Measurements from ENCODE around the gene HJURP. TPM values are rescaled to one million over a fixed set of nuclear protein-coding genes. Genes with fewer than 3 reads are reported as not detected.

Gene HJURP
- total and polyA plus RNA-seq, 4 donors = 0.84 to 4.1 (median 2.0) TPM

GRCh38 chr2:233811087-233811486, 43.2 kb downstream of the HJURP start:
- Histone ChIP-seq H3K36me3 (ENCODE audit: control insufficient read depth in 4 of 4, insufficient read depth in 4 of 4, low read length in 4 of 4) (no peaks in the 10 kb centered on the region), H3K9me3 (ENCODE audit: control insufficient read depth in 4 of 4, insufficient read depth in 3 of 4, low read length in 3 of 4) (peaks cover 0 to 2% (median 0%) of the 10 kb centered on the region in 4 donors), H3K27me3 (ENCODE audit: control insufficient read depth in 3 of 3, insufficient read depth in 3 of 3, low read length in 2 of 3) (no peaks in the 10 kb centered on the region), H3K4me1 (ENCODE audit: control insufficient read depth in 5 of 5, insufficient read depth in 5 of 5, low read length in 5 of 5) (no peaks in the 10 kb centered on the region), H3K27ac (ENCODE audit: low read depth in 1 of 2, low read length in 1 of 2) (no peak overlapping the region), H3K9ac (ENCODE audit: insufficient read depth in 1 of 2, low read length in 2 of 2) (no peak overlapping the region), H3K4me3 (no peak overlapping the region)
- 69 to 74% methylated on average over 4 of the region's 4 CpGs for WGBS, 2 donors
- ATAC-seq (ENCODE audit: insufficient read depth, low FRiP score) (no peak), DNase-seq (no peak)
- TF ChIP-seq, protein P1, sequence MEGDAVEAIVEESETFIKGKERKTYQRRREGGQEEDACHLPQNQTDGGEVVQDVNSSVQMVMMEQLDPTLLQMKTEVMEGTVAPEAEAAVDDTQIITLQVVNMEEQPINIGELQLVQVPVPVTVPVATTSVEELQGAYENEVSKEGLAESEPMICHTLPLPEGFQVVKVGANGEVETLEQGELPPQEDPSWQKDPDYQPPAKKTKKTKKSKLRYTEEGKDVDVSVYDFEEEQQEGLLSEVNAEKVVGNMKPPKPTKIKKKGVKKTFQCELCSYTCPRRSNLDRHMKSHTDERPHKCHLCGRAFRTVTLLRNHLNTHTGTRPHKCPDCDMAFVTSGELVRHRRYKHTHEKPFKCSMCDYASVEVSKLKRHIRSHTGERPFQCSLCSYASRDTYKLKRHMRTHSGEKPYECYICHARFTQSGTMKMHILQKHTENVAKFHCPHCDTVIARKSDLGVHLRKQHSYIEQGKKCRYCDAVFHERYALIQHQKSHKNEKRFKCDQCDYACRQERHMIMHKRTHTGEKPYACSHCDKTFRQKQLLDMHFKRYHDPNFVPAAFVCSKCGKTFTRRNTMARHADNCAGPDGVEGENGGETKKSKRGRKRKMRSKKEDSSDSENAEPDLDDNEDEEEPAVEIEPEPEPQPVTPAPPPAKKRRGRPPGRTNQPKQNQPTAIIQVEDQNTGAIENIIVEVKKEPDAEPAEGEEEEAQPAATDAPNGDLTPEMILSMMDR (IDR thresholded peaks at IDR 0.05; ENCODE audit: control extremely low read depth, extremely low read depth) = no peak

DNA sequence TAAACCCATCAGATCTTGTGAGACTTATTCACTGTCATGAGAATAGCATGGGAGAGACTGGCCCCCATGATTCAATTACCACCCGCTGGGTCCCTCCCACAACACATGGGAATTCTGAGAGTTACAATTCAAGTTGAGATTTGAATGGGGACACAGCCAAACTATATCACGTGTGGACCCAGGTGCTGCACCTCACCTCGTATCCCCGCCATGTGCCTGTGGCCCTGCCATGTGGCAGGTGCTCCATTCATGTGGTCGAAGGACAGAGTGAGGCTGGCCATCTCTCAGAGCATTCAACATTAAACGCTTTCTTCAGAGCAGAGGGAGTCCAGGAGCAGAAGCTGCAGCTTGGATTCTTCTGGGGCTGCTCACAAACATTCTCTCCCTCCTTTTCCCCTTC, 44.0 kb downstream of the HJURP start:
- Histone ChIP-seq H3K36me3 (ENCODE audit: control insufficient read depth in 4 of 4, insufficient read depth in 4 of 4, low read length in 4 of 4) (no peaks in the 10 kb centered on the region), H3K9ac (ENCODE audit: insufficient read depth in 1 of 2, low read length in 2 of 2) (no peak overlapping the region), H3K27me3 (ENCODE audit: control insufficient read depth in 3 of 3, insufficient read depth in 3 of 3, low read length in 2 of 3) (no peaks in the 10 kb centered on the region), H3K4me1 (ENCODE audit: control insufficient read depth in 5 of 5, insufficient read depth in 5 of 5, low read length in 5 of 5) (no peaks in the 10 kb centered on the region), H3K4me3 (no peak overlapping the region), H3K9me3 (ENCODE audit: control insufficient read depth in 4 of 4, insufficient read depth in 3 of 4, low read length in 3 of 4) (peaks cover 0 to 2% (median 0%) of the 10 kb centered on the region in 4 donors), H3K27ac (ENCODE audit: low read depth in 1 of 2, low read length in 1 of 2) (no peak overlapping the region)
- DNase-seq (no peak), ATAC-seq (ENCODE audit: insufficient read depth, low FRiP score) (no peak)
- WGBS, 2 donors = 91 to 92% methylated on average over 6 of the region's 6 CpGs
- TF ChIP-seq, protein P1 (IDR thresholded peaks at IDR 0.05; ENCODE audit: control extremely low read depth, extremely low read depth) = no peak

GRCh38 chr2:233807966-233808935, 46.1 kb downstream of the HJURP start:
- Histone ChIP-seq H3K4me3 (no peak overlapping the region), H3K36me3 (ENCODE audit: control insufficient read depth in 4 of 4, insufficient read depth in 4 of 4, low read length in 4 of 4) (no peaks in the 10 kb centered on the region), H3K27ac (ENCODE audit: low read depth in 1 of 2, low read length in 1 of 2) (no peak overlapping the region), H3K4me1 (ENCODE audit: control insufficient read depth in 5 of 5, insufficient read depth in 5 of 5, low read length in 5 of 5) (no peaks in the 10 kb centered on the region), H3K9ac (ENCODE audit: insufficient read depth in 1 of 2, low read length in 2 of 2) (no peak overlapping the region), H3K9me3 (ENCODE audit: control insufficient read depth in 4 of 4, insufficient read depth in 3 of 4, low read length in 3 of 4) (peaks cover 0 to 2% (median 0%) of the 10 kb centered on the region in 4 donors), H3K27me3 (ENCODE audit: control insufficient read depth in 3 of 3, insufficient read depth in 3 of 3, low read length in 2 of 3) (no peaks in the 10 kb centered on the region)
- TF ChIP-seq, protein P1 (IDR thresholded peaks at IDR 0.05; ENCODE audit: control extremely low read depth, extremely low read depth) = no peak
- no peak for ATAC-seq (ENCODE audit: insufficient read depth, low FRiP score)
- no peak for DNase-seq
- 80 to 84% methylated on average over 10 of the region's 10 CpGs for WGBS, 2 donors
